NCI-H2107 treated with DMSO at 0.1 percent for 48 hours (cell line): ENCODE results near the gene PRKAR2B.
"Not testable (repeated sequence)": the region's sequence is repeated elsewhere in the genome, so short reads cannot be mapped to it uniquely, and the experiment has no call there.

Source experiments
- DNase-seq: peaks from one replicate; lab custom pipeline; 2025; ENCODE audit not compliant: unreplicated experiment; lab: John Stamatoyannopoulos, UW

The PRKAR2B gene

DNA sequence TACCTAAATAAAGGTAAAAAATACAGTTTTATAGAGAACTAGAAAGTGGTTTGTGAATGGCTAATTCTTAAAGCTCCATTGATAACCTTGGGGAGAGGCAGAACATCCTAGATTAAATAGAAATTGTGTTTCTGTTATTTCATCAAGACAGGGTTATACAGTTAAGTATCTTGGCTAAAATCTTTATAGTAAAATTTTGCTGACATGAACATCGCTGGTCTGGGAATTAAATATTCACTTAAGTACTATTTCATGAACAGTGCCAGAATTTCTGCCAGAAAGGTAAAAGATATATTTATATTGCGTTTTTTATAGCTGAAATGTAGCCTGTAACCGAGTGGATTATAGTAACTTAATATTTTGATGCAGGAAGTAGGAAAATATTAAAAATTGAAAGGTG lies 70.6 kb downstream of the PRKAR2B start:
- DNase-seq, result no peak

GRCh38 chr7:107115762-107116540 lies 71.4 kb downstream of the PRKAR2B start:
- DNase-seq, result no peak

GRCh38 chr7:107118109-107118900 lies 73.8 kb downstream of the PRKAR2B start:
- DNase-seq, result no peak

DNA sequence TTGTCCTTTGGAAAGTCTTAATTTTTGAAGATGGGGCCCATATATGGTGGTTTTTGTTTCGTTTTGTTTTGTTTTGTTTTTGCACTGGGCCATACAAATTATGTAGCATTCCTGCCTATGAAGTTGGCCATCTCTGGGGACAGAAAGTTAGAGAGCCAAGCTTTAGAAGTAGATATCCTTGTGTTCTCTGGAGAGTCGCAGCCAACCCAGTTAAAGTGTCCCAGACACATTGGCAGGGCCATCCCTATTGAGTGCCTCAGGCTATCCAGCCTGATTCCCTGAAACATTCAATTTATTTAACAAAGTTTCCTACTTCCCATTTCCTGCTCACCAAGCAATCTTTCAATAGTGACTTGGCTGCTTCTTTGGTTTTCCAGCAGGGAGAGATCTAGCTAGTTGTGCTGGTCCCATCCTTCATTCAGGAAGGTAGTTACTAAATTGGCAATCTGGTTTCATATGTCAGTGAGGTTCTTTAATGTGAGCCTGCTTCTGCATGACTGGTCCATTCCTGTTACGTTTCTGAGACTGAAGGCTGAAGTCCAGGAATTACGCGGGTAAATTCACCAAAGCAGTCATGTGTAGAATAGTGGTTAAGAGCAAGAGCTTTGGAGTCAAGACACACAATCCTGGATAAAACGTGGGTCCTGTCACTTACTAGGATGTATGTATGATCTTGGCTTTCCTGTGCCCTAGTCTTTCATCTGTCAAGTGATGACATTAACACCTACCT lies 75.0 kb downstream of the PRKAR2B start:
- no peak for DNase-seq

- DNase-seq, result no peak
Measured at GRCh38 chr7:107122486-107122911, 78.0 kb downstream of the PRKAR2B start.

GRCh38 chr7:107123392-107123791 lies 78.9 kb downstream of the PRKAR2B start:
- no peak for DNase-seq

DNA sequence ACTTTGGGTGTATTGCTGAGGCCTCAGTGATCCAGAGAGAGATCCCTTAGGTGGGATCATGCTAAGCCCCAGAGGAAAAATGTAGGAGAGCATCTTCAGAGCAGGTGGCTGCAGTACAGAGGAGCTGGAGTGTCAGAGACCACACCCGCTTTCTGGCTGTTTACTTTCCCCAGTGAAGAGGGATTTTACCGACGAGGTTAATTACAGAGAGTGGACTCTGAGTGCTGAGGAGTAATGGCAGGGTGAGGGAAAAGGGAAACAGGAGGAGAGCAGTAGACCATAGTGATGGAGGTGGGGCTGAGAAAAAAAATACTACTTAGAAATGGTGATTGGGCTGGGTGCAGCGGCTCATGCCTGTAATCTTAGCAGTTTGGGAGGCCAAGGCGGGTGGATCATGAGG lies 81.0 kb downstream of the PRKAR2B start:
- DNase-seq, result peak; percentile 89

DNA sequence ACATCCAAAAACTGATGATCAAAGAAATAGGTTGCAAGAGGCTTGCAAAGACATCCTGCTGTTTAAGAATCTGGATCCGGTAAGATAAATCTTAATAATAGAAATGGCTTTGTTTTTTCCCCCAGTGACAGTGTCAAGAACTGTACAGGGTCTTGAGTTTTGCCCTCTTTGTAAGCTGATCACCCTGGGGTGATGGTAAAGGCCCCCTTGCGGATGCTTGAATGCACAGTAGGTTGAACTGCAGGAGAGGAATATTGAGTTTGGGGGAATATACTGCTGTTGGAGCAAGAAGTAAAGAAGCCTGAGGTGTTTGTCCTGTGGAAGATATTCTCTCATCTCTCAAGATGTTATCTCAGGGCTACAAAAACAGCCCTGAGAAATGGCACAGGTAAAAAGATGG lies 83.7 kb downstream of the PRKAR2B start:
- no peak for DNase-seq

GRCh38 chr7:107128748-107129147 lies 84.2 kb downstream of the PRKAR2B start:
- no peak for DNase-seq

- DNase-seq, result no peak
Measured at GRCh38 chr7:107130487-107131220, 86.1 kb downstream of the PRKAR2B start.

DNA sequence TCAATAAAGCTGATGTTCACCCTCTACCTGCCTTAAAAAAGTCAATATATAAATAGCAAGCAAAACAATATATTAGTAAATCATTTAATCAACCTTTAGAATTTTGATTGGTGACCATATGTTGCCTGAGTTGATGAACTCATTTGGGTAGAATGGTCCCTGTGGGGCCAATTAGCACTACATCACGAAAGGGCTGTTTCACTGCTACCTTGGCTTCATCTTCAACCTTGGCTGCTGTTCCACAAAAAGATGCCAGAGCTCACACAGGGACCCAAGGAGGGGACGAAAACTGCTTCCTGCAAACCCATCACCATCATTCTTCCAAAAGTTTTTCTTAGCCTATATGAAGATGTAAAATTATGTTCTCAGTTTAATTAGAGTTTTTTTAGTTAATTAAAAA lies 88.9 kb downstream of the PRKAR2B start:
- DNase-seq, result no peak

- no peak for DNase-seq
Measured at GRCh38 chr7:107138696-107139420, 94.4 kb downstream of the PRKAR2B start.

- DNase-seq, result not testable (repeated sequence)
Measured at GRCh38 chr7:107143875-107144274, 99.4 kb downstream of the PRKAR2B start.

DNA sequence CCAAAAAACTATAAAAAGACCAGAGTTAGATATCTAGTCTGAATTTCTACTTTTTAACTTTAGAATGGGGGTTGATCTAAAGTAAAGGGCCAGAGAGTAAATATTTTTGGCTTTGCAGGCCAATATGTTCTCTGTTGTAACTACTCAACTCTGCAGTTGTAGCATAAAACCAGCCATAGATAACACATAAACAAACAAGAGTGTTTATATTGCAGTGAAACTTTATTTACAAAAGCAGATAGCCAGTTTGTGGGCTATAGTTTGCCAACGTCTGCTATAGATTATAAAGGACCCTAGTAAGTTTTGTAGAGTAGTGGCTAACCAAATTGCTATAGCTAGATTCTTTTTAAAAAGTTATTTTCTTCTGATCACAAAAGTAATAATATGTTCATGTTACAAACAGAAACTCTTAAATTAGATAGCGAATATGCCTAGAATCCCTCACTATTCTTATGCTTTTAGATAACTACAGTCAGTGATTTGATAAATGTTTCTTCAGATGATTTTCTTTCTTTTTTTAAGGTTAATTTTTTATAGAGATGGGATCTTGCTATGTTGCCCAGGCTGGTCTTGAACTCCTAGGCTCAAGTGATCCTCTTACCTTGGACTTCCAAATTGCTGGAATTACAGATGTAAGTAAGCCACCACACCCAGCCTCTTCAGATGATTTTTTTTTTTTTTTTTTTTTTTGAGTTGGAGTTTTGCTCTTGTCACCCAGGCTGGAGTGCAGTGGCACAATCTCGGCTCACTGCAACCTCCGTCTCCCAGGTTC lies 100.7 kb downstream of the PRKAR2B start:
- DNase-seq, result no peak

DNA sequence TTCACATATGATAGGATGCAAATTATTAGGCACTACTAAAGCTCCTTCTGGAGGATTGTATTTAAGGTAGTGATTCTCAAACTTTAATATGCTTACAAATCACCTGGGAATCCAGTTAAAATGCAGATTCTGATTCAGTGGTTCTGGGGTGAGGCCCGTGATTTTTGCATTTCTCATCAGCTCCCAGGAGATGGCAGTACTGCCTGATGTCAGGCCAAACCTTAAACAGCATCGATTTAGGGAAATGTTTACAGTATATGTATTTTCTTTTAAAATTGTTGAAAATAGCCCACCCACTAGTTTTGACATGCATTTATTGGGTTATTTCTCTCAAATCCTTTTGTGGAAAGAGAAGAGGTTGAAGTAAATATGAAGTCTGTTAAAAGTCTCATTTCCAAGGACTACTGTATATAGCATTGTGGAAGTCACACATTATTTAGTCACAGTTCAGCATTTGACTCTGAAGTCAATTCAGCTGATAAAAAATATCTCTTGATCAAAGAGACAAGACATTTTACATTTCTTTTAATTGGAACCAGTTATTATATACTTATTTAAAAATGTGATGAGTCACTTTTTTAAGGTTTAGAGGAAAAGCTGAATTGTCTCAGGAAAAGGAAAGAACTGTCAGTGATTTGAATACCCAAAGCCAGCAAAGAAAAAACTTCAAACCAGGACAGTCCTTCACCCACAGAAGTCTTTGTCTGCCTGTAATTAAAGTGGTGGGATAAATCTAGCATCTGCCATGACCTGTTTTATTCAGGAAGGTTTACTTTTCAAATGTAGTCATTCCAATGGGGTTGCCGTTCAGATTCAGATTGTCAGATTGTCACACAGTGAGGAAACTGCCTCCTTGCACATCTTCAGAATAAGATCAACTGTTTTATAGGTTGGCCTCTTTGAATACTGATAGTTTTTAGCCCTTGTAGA lies 103.2 kb downstream of the PRKAR2B start:
- DNase-seq, result no peak

- no peak for DNase-seq
Measured at GRCh38 chr7:107148721-107149120, 104.2 kb downstream of the PRKAR2B start.

- no peak for DNase-seq
Measured at GRCh38 chr7:107149863-107150262, 105.4 kb downstream of the PRKAR2B start.

DNA sequence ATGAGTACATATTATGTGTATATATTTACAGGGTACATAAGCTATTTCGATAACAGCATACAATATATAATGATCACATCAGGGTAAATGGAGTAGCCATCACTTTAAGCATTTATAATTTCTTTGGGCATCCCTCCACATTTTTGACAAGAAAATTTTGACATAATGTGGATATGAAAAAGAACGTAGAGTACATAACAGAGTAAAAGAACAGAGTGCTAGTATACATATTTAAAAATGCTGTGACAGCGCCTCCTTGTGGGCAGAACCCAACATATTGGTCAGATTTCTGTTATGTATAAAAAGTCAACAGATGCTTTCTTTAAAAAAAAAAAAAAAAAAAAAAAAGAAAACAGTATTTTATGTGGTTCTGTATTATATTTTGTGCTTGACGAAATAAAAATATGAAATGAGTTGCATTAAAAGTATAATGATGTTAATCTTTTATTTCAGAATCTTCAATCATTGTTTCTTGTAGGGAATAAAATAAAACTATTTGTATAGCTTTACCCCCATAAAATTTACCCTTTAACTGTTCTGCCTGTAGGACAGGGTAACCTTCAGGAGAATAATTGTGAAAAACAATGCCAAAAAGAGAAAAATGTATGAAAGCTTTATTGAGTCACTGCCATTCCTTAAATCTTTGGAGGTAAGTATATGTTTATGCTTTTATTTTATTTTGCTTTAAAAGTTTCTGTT lies 106.0 kb downstream of the PRKAR2B start:
- peak; percentile 84 for DNase-seq
